ENCODE measurements around the gene DAP. TPM values are rescaled to one million over a fixed set of nuclear protein-coding genes. Genes with fewer than 3 reads are reported as not detected.

The DAP gene
- total RNA-seq, 2 experiments from 2014 or later = 42.5 to 45.3 TPM

GRCh38 chr5:10658265-10658664 lies 102.8 kb downstream of the DAP start:
- ChIA-PET POLR2A (no interaction called here), CTCF (interaction anchor here (1.7 kb wide), 1 partner anchor 31 kb away, joined by 4 read pairs; no protein-coding TSS in a partner anchor)
- no peak overlapping the region for H3K27ac Mint-ChIP-seq
- intact Hi-C loops (cut with micrococcal nuclease) = no loop called here
- peaks cover 2% of the 10 kb centered on the region for H3K27me3 Mint-ChIP-seq
- no peak overlapping the region for H3K4me3 Mint-ChIP-seq
- no peaks in the 10 kb centered on the region for H3K36me3 Mint-ChIP-seq (ENCODE audit: low read depth)
- no peaks in the 10 kb centered on the region for H3K4me1 Mint-ChIP-seq (ENCODE audit: low read depth)
- DNase-seq (no peak), ATAC-seq (no peak)
- TF ChIP-seq CTCF (IDR thresholded peaks at IDR 0.05) = no peak
- H3K9me3 Mint-ChIP-seq = peaks cover 4% of the 10 kb centered on the region

GRCh38 chr5:10655972-10656830 lies 104.8 kb downstream of the DAP start:
- H3K9me3 Mint-ChIP-seq = peaks cover 4% of the 10 kb centered on the region
- no peaks in the 10 kb centered on the region for H3K4me1 Mint-ChIP-seq (ENCODE audit: low read depth)
- ATAC-seq (no peak), DNase-seq (no peak)
- ChIA-PET CTCF (interaction anchor here (1.7 kb wide), 1 partner anchor 28 kb away, joined by 4 read pairs; no protein-coding TSS in a partner anchor), POLR2A (no interaction called here)
- no peaks in the 10 kb centered on the region for H3K36me3 Mint-ChIP-seq (ENCODE audit: low read depth)
- TF ChIP-seq CTCF (IDR thresholded peaks at IDR 0.05) = no peak
- intact Hi-C loops (cut with micrococcal nuclease) = no loop called here
- no peak overlapping the region for H3K27ac Mint-ChIP-seq
- no peak overlapping the region for H3K4me3 Mint-ChIP-seq
- no peaks in the 10 kb centered on the region for H3K27me3 Mint-ChIP-seq

GRCh38 chr5:10655161-10655971 lies 105.7 kb downstream of the DAP start:
- no peak overlapping the region for H3K4me3 Mint-ChIP-seq
- ATAC-seq (no peak), DNase-seq (no peak)
- H3K36me3 Mint-ChIP-seq (ENCODE audit: low read depth) = peaks cover 2% of the 10 kb centered on the region
- no peak overlapping the region for H3K27ac Mint-ChIP-seq
- ChIA-PET POLR2A (no interaction called here), CTCF (no interaction called here)
- H3K27me3 Mint-ChIP-seq = no peaks in the 10 kb centered on the region
- H3K9me3 Mint-ChIP-seq = peaks cover 4% of the 10 kb centered on the region
- no peaks in the 10 kb centered on the region for H3K4me1 Mint-ChIP-seq (ENCODE audit: low read depth)
- no peak for TF ChIP-seq CTCF (IDR thresholded peaks at IDR 0.05)
- intact Hi-C loops (cut with micrococcal nuclease) = no loop called here

GRCh38 chr5:10654566-10654965 lies 106.5 kb downstream of the DAP start:
- Mint-ChIP-seq H3K4me3 (no peak overlapping the region), H3K27me3 (no peaks in the 10 kb centered on the region), H3K9me3 (peaks cover 4% of the 10 kb centered on the region), H3K36me3 (ENCODE audit: low read depth) (peaks cover 3% of the 10 kb centered on the region), H3K27ac (no peak overlapping the region), H3K4me1 (ENCODE audit: low read depth) (no peaks in the 10 kb centered on the region)
- ATAC-seq = no peak
- POLR2A ChIA-PET = no interaction called here
- intact Hi-C loops (cut with micrococcal nuclease) = no loop called here
- no peak for DNase-seq
- no peak for TF ChIP-seq CTCF (IDR thresholded peaks at IDR 0.05)
- CTCF ChIA-PET = no interaction called here
